Gastrocnemius medialis (tissue), 4 donors: Measurements from ENCODE around the gene MLST8.

ENCODE experiments used
- POLR2A ChIP-seq, 2 donors: fragments of 450-650 bp; IDR thresholded peaks; one replicate each; pipeline ENCODE4 v1.6.1; 2017; ENCODE audit warnings: antibody characterized with exemption in 2 of 2, mild to moderate bottlenecking in 2 of 2, moderate library complexity in 2 of 2
- TF ChIP-seq, protein P1 (sequence below), 5 experiments: fragments of 450-650 bp in 3 of 5; fragments of 200-600 bp in 2 of 5; sonication (generic) in 2 of 5; IDR thresholded peaks in 4 of 5; conservative IDR thresholded peaks in 1 of 5; 1 replicate in 4 of 5; 2 replicates in 1 of 5; pipeline ENCODE4 v1.5.1; 2016 to 2019; ENCODE audit warnings: antibody characterized with exemption in 5 of 5, mild to moderate bottlenecking in 3 of 5, moderate library complexity in 3 of 5

DNA sequence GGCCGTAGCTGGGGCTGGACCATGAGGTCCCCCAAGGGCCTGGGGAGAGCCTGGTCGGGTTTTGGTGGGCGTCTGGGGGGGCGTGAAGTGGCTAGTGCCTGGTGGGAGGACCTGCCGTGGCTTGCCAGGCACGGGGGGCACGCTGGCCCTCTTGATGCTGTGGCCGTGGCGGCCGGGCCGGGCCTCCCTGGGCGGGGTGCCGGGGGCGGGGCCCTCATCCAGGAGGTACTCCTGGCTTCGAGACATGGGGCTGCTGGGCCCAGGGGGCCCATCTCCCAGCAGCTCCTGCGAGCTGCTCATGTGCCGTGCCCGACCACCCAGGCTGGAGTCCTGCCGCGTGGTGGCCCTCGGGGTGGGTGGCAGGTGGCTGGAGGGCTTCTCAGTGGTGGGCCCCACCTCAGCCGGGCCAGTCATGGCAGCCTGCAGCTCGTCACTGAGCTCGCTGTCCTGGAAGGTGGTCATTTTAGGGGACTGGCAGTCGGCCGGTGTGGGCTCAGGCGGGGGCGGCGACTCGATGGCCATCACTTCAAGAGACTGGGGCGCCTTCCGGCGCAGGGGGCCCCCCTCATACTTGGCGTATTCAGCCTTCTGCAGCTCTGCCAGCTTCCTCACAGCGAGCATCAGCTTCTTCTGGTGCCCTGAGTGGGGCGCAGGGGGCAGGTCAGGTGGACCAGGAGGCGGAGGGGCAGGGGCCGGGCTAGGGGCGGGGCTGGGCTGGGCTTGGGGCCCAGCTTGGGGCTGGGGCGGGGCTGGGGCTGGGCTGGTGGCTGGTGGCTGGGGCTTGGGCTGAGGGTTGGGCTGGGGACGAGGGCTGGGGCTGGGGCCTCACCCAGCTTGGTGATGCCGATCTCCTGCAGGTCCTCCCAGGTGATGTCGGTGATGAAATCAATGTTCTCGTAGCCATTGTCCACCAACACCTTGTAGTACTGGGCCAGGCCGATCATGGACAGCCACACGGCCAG is 24.0 kb upstream of the MLST8 start:
- TF ChIP-seq POLR2A (IDR thresholded peaks at IDR 0.05) = no peak
- TF ChIP-seq, protein P1, sequence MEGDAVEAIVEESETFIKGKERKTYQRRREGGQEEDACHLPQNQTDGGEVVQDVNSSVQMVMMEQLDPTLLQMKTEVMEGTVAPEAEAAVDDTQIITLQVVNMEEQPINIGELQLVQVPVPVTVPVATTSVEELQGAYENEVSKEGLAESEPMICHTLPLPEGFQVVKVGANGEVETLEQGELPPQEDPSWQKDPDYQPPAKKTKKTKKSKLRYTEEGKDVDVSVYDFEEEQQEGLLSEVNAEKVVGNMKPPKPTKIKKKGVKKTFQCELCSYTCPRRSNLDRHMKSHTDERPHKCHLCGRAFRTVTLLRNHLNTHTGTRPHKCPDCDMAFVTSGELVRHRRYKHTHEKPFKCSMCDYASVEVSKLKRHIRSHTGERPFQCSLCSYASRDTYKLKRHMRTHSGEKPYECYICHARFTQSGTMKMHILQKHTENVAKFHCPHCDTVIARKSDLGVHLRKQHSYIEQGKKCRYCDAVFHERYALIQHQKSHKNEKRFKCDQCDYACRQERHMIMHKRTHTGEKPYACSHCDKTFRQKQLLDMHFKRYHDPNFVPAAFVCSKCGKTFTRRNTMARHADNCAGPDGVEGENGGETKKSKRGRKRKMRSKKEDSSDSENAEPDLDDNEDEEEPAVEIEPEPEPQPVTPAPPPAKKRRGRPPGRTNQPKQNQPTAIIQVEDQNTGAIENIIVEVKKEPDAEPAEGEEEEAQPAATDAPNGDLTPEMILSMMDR (IDR thresholded peaks at IDR 0.05 in 4 of 5, conservative IDR thresholded peaks at IDR 0.05 in 1 of 5) = no peak
